DND-41 (cell line): Measurements from ENCODE around the gene ADAMTS13.

Experiments used
- ATAC-seq: fragments of 200-7000 bp; cut with Tn5 transposase; 3 replicates; pipeline ENCODE4 v1.9.1; 2021; ENCODE audit warnings: low read depth; ENCODE audit not compliant: insufficient read depth
- DNase-seq: peaks from one replicate; pipeline ENCODE4 v3.0.0-alpha.2; 2020
- H2AFZ ChIP-seq: 2 replicates; pipeline ENCODE4 v1.6.0; 2012; ENCODE audit warnings: low read depth, low read length
- H3K27ac ChIP-seq: 2 replicates; pipeline ENCODE4 v1.5.1; 2012; ENCODE audit warnings: low read length, inconsistent platforms
- H3K27me3 ChIP-seq: fragments of 200-600 bp; sonication (generic); 2 replicates; pipeline ENCODE4 v1.6.0; 2012; ENCODE audit warnings: low read length, mild to moderate bottlenecking, inconsistent platforms; ENCODE audit not compliant: insufficient read depth, poor library complexity
- H3K36me3 ChIP-seq: 2 replicates; pipeline ENCODE4 v1.5.1; 2012; ENCODE audit warnings: low read length, inconsistent platforms; ENCODE audit not compliant: insufficient read depth
- H3K4me1 ChIP-seq: 2 replicates; pipeline ENCODE4 v1.5.1; 2012; ENCODE audit warnings: mild to moderate bottlenecking, low read length; ENCODE audit not compliant: insufficient read depth
- H3K4me2 ChIP-seq: 2 replicates; pipeline ENCODE4 v1.6.0; 2012; ENCODE audit warnings: mild to moderate bottlenecking, moderate library complexity, low read length, inconsistent platforms; ENCODE audit not compliant: insufficient read depth
- H3K4me3 ChIP-seq, 2 experiments: fragments of 200-600 bp in 1 of 2; shearing (Covaris generic) in 1 of 2; 2 replicates each; pipeline ENCODE4 v1.5.1; 2012 to 2016; ENCODE audit warnings: inconsistent platforms in 2 of 2, low read length in 2 of 2, mild to moderate bottlenecking in 2 of 2, low read depth in 1 of 2, moderate library complexity in 1 of 2
- H3K79me2 ChIP-seq: 2 replicates; pipeline ENCODE4 v1.6.0; 2012; ENCODE audit warnings: low read length, inconsistent platforms; ENCODE audit not compliant: insufficient read depth
- H3K9ac ChIP-seq: 2 replicates; pipeline ENCODE4 v1.6.0; 2012; ENCODE audit warnings: low read depth, mild to moderate bottlenecking, inconsistent platforms, low read length, moderate library complexity
- H3K9me3 ChIP-seq: 2 replicates; pipeline ENCODE4 v1.5.1; 2012; ENCODE audit warnings: low read length, moderate library complexity, mild to moderate bottlenecking, inconsistent platforms; ENCODE audit not compliant: insufficient read depth, severe bottlenecking
- H4K20me1 ChIP-seq: 2 replicates; pipeline ENCODE4 v1.6.0; 2012; ENCODE audit warnings: low read length; ENCODE audit not compliant: insufficient read depth
- CTCF ChIP-seq: IDR thresholded peaks from 2 replicates; pipeline ENCODE4 v1.5.1; 2012; ENCODE audit warnings: borderline replicate concordance, low read length, moderate library complexity, mild to moderate bottlenecking; ENCODE audit not compliant: poor library complexity, severe bottlenecking; ENCODE audit errors: extremely low read depth
- EZH2 ChIP-seq: IDR thresholded peaks from 3 replicates; pipeline ENCODE4 v1.6.1; 2012; ENCODE audit warnings: borderline replicate concordance, low read depth, mild to moderate bottlenecking, moderate library complexity, low read length, inconsistent platforms; ENCODE audit not compliant: severe bottlenecking

The ADAMTS13 gene

GRCh38 chr9:133420392-133420827, 1.8 kb upstream of the ADAMTS13 start:
- H4K20me1 ChIP-seq: peaks cover 9% of the 10 kb centered on the region; the same call in 1 of the 2 replicates
- H3K36me3 ChIP-seq: peaks cover 11% of the 10 kb centered on the region
- H3K4me2 ChIP-seq: no peak overlapping the region
- DNase-seq (no peak), ATAC-seq (no peak)
- no peaks in the 10 kb centered on the region for H3K9me3 ChIP-seq
- no peak overlapping the region for H3K4me3 ChIP-seq
- TF ChIP-seq EZH2: no peak
- no peak for TF ChIP-seq CTCF
- H2AFZ ChIP-seq: no peak overlapping the region
- H3K27me3 ChIP-seq: no peaks in the 10 kb centered on the region
- peaks cover 28% of the 10 kb centered on the region for H3K4me1 ChIP-seq
- no peak overlapping the region for H3K27ac ChIP-seq
- H3K79me2 ChIP-seq: peaks cover 25% of the 10 kb centered on the region
- no peak overlapping the region for H3K9ac ChIP-seq

- H3K79me2 ChIP-seq: no peaks in the 10 kb centered on the region
- no peaks in the 10 kb centered on the region for H3K27me3 ChIP-seq
- ATAC-seq (no peak), DNase-seq (no peak)
- no peak overlapping the region for H2AFZ ChIP-seq
- no peak overlapping the region for H3K4me2 ChIP-seq
- no peak overlapping the region for H3K9ac ChIP-seq
- H3K9me3 ChIP-seq: no peaks in the 10 kb centered on the region
- TF ChIP-seq CTCF (no peak), EZH2 (no peak)
- H3K4me3 ChIP-seq: no peak overlapping the region
- peaks cover 10% of the 10 kb centered on the region for H3K4me1 ChIP-seq
- no peak overlapping the region for H3K27ac ChIP-seq
- no peaks in the 10 kb centered on the region for H3K36me3 ChIP-seq
- H4K20me1 ChIP-seq: no peaks in the 10 kb centered on the region
Measured at GRCh38 chr9:133423216-133423615, 1.0 kb downstream of the ADAMTS13 start.

- Histone ChIP-seq H3K27ac (no peak overlapping the region), H3K79me2 (no peaks in the 10 kb centered on the region), H3K4me2 (no peak overlapping the region), H3K4me1 (peaks cover under 1% of the 10 kb centered on the region; the same call in 1 of the 2 replicates), H3K27me3 (no peaks in the 10 kb centered on the region), H3K4me3 (no peak overlapping the region), H3K36me3 (no peaks in the 10 kb centered on the region), H2AFZ (no peak overlapping the region), H3K9me3 (no peaks in the 10 kb centered on the region), H4K20me1 (no peaks in the 10 kb centered on the region), H3K9ac (no peak overlapping the region)
- DNase-seq: no peak
- TF ChIP-seq CTCF: no peak
- no peak for TF ChIP-seq EZH2
- no peak for ATAC-seq
Measured at GRCh38 chr9:133424187-133424586, 2.0 kb downstream of the ADAMTS13 start.
